Transverse colon (tissue), 4 donors: ENCODE measurements around the gene STT3B.

Experiments used
- EP300 ChIP-seq: sonication (generic); formaldehyde crosslinking; IDR thresholded peaks from one replicate; pipeline ENCODE4 v1.6.1; 2017; ENCODE audit warnings: antibody characterized with exemption, low read depth
- POLR2A ChIP-seq: fragments of 450-650 bp; IDR thresholded peaks from one replicate; pipeline ENCODE4 v1.6.1; 2016; ENCODE audit warnings: antibody characterized with exemption, mild to moderate bottlenecking, moderate library complexity
- POLR2AphosphoS5 ChIP-seq, 3 donors: sonication (generic); formaldehyde crosslinking; IDR thresholded peaks; one replicate each; pipeline ENCODE4 v1.6.1; 2016; ENCODE audit warnings: antibody characterized with exemption in 3 of 3
- TF ChIP-seq, protein P1 (sequence below), 5 experiments: fragments of 200-600 bp in 3 of 5; fragments of 450-650 bp in 2 of 5; sonication (generic) in 3 of 5; IDR thresholded peaks; 1 replicate in 2 of 5; 2 replicates in 3 of 5; pipeline ENCODE4 v1.5.1; 2016 to 2017; ENCODE audit warnings: antibody characterized with exemption in 5 of 5, inconsistent platforms in 3 of 5, mild to moderate bottlenecking in 2 of 5, moderate library complexity in 1 of 5

GRCh38 chr3:31536497-31536896 is 3.8 kb downstream of the STT3B start:
- TF ChIP-seq, protein P1, sequence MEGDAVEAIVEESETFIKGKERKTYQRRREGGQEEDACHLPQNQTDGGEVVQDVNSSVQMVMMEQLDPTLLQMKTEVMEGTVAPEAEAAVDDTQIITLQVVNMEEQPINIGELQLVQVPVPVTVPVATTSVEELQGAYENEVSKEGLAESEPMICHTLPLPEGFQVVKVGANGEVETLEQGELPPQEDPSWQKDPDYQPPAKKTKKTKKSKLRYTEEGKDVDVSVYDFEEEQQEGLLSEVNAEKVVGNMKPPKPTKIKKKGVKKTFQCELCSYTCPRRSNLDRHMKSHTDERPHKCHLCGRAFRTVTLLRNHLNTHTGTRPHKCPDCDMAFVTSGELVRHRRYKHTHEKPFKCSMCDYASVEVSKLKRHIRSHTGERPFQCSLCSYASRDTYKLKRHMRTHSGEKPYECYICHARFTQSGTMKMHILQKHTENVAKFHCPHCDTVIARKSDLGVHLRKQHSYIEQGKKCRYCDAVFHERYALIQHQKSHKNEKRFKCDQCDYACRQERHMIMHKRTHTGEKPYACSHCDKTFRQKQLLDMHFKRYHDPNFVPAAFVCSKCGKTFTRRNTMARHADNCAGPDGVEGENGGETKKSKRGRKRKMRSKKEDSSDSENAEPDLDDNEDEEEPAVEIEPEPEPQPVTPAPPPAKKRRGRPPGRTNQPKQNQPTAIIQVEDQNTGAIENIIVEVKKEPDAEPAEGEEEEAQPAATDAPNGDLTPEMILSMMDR (IDR thresholded peaks at IDR 0.05): no peak
- TF ChIP-seq POLR2A (no peak), EP300 (no peak), POLR2AphosphoS5 (IDR thresholded peaks at IDR 0.05) (no peak)
